ENCODE data around the gene THOP1.
"Not testable (repeated sequence)": the region's sequence is repeated elsewhere in the genome, so short reads cannot be mapped to it uniquely, and the experiment has no call there.

The THOP1 gene

DNA sequence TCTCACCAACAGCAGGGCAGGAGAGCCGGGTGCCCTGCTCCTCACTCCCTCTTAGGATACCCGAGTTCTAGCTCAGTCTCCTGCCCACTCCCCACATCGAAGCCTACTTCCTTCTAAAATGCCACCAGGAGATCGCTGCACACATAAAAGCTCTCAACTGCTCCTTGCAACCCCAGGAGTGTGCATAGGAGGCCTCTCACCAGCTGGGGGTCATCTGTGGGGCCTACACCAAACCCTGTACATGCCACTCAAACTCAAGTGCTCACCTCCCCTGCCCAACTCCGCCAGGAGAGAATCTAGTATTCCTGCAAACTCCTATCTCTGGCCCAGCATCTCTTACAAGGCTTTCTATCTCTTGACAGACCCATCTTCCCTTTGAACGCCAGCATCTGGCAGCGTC, 5.0 kb upstream of the THOP1 start:
- no peak for DNase-seq

DNA sequence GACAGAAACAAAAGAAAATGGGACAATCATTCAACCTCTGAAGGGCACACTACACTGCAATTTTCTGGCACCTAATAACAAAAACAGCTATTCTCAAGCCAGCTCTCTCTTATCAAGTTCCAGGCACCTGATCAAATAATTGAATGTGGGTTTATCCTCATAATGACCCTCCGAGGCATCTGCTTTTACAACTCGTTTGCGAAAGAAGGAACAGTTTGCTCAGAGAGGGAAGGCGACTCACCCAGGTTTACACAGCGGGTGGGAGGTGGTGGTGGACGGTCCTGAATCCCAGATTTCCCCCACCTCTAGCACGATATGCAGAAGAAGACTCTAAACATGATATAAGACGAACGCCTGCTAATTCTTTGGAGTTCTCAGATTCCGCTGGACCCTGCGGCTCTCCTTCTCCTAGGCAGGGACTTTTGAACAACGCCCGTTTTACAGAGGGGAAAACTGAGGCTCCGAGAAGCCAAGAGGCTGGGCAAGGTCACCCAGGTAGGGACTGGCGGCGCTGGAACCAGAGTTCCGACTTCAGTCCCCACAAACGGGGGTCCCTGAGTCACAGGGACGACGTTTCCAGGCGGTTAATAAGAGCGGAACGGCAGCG, 2.9 kb upstream of the THOP1 start:
- DNase-seq = no peak

DNA sequence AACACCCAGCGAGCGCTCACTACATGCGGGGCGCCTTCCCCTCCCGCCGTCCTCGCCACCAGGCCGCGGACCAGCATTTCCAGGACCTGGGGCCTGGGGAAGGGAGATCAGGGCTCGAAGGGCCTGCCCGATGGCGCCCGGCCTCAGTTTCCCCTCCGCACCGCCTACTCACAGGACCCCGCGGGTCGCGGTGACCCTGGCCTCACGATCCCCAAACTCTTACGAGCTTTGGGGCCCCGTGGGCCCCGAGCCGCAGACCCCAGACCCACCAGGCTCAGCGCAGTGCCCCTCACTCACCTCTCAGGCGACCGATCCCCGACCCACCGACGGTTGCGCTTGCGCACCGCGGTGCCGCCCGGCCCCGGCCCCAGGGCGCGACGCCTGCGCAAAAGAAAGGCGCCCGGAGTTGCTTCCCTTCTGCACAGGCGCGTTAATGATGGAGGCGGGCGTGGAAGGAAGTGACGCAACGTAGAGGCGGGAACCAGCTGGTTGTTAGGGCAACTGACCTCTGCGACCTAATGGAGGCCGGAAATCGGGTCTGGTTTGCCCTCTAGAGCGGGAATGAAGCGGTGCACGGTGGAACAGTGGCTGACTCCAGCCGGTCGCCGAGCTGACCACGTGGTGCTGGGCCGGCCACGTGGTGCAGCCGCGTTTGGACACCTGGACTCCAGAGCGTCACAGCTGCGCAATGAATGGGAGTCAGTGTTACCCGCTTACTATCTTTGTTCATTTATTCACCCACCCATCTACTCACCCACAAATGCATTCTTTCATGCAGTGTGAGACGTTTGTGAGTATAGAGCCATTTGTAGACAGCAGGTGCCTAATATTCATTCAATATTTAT, 2.1 kb upstream of the THOP1 start, which contains the start of gene SGTA:
SGTA (minus strand) TSS at position 338 of the 845 bp plus-strand sequence. CDS start 14,205 bp downstream, outside the sequence.
- peak; percentile 76 to 99 (median 98) for DNase-seq

DNA sequence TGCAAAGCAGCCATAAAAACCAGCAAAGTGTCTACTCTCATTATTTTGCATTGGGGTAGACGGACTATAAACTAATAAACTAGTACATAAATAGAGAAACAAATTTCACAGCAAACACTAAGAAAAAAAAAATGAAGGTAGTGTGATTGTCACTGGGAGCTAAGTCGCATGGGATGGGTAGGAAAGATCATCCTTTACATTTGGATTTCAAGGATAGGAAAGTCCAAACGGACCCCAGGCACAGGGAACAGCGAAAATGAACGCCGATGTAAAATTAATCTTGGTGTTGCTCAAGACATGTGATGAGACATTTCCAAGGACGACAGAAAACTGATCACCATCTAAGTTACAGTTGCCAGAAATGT, 1.5 kb upstream of the THOP1 start:
- no peak for DNase-seq

DNA sequence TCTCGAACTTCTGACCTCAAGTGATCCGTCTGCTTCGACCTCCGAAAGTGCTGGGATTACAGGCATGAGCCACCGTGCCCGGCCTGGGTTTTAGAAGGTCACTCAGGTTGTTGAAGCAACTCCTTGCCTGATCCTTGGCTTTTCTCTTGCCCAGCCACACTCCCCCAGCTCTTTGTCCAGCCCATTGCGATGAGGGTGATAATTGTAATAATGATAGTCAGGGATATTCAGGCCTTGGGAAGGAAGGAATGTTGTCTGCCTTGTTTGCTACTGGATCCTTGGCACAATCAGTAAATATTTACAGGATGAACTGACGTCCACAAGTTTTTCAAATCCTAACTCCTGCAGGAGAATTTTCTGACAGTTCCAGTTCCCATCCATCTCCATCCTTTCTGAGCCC, 1.8 kb downstream of the THOP1 start:
- DNase-seq = no peak

DNA sequence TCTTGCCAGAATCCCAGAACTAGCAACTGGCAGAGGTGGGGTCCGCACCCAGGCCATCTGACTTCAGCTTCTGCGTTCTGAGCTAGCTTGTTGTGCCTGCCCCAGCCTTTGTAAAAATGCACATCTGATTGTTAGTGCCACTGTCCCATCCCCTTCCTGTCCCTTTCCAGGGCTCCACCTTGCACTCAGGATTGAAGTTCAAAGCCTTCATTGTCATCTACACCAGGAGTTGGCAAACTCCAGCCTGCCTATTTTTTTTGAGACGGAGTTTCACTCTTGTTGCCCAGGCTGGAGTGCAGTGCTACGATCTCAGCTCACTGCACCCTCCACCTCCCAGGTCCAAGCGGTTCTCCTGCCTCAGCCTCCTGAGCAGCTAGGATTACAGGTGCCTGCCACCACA, 2.9 kb downstream of the THOP1 start:
- no peak for DNase-seq

DNA sequence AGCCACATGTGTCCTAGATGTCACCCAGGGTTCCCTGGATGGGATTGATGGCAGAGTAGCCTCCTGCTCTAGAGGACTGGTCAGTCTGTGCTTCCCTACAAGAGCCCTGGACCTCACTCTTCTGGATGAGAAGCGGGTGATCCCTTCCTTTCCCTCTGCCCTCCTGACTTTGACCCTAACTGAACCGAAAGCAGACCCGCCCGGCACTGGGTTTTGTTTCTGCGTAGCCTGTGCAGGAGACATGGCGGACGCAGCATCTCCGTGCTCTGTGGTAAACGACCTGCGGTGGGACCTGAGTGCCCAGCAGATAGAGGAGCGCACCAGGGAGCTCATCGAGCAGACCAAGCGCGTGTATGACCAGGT, 4.9 kb downstream of the THOP1 start:
- DNase-seq = no peak

DNA sequence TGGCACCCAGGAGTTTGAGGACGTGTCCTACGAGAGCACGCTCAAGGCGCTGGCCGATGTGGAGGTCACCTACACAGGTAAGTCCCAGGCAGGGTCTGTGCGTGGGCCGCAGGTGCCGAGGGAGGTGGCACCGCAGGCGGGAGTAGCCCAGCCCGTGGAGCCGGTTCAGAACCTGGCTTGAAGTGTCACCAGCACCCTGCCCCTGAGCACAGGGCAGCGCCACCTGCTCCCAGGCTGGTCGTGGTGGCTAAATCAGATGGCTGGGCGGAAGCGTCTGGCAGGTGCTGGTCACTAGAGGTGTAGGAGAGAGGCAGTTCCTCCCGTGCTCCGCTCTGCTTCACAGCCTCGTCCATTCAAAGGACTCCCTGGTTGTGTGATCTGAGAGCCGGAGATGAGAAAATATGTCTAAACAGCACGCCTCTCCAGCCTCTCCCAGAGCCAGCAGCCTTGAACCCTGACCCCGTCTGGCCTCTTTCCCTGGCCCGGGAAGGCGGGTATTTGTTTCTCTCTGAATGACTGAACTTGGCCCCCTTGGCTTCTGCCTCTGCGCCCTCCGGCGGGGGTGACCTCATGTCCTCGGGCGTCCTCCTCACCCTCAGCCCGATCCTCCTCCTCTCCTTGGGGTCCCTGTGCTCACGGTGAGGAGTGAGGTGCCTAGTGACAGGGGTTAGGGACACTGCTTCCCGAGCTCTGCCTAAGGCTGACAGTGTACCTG, 5.4 kb downstream of the THOP1 start:
- DNase-seq = no peak

DNA sequence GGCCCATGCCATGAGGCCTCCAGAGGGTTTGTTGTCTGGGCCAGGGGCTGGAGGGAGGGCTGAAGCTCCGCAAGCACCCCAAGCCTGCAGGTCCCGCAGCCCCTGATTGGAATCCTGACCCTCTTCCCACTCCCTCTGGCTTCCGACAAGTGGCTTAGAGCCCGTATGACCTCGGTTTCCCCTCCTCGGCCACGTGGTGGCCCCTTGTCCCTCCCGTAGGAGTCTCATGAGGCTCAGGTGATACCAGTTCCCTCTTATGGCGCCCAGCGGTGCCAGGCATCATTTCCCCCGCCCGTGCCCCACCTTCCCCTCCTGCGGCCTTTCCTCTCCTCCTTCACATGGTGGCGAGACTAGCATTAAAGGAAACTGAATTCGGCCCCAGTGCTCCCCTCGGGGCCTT, 6.1 kb downstream of the THOP1 start:
- no peak for DNase-seq

DNA sequence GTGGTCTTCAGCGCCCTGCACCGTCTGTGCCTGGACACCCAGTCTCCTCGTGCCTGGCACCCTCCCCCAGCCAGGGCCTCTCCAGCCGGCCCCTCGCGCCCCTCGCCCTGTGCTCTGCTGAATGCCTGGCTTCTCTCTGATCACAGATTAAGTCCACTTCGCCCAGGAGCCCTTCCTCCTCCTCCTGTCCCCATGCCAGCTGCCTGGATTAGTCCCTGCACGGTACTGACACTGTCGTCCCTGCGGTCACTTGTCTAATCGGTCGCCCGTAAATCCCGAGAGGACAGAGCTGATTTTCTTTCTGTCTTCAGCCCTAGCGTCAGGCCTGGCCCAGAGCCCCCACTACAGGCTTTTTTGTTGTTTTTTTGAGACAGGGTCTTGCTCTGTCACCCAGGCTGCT, 6.6 kb downstream of the THOP1 start:
- no peak for DNase-seq

DNA sequence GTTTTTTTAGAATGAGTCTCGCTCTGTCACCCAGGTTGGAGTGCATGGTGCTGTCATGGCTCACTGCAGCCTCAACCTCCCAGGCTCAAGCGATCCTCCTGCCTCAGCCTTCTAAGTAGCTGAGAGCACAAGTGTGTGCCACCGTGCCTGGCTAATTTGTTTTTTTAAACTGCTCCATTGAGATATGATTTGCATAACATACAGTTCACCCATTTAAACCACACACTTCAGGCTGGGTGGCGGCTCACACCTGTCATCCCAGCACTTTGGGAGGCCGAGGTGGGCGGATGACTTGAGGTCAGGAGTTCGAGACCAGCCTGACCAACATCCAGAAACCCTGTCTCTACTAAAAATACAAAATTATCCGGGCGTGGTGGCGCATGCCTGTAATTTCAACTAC, 7.4 kb downstream of the THOP1 start:
- DNase-seq = not testable (repeated sequence)

DNA sequence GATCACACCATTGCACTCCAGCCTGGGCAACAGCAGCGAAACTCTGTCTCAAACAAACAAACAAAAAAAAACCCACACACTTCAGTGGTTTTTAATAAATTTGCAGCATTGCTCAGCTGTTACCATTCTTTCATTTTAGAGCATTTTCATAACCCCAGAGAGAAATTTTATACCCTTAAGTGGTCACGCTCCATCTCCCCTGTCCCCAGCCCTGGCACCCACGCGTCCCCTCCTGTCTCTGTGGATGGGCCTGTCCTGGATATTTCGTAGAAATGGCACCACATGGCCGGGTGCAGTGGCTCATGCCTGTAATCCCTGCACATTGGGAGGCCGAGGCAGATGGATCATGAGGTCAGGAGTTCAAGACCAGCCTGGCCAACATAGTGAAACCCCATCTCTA, 7.8 kb downstream of the THOP1 start:
- DNase-seq = no peak

DNA sequence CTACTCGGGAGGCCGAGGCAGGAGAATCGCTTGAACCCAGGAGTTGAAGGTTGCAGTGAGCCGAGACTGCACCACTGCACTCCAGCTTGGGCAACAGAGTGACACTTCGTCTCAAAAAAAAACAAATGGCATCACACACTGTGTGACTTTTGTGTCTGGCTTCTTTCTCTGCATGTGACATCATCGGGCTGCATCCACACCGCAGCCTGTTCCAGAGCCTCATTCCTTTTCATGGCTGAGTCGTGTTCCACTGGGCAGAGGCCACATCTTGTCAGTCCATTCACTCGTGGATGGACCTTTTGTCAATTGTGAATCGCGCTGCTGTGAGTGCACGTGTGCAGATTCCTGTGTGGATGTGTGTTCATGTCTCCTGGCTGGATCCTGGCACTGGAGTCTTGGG, 8.3 kb downstream of the THOP1 start:
- no peak for DNase-seq

DNA sequence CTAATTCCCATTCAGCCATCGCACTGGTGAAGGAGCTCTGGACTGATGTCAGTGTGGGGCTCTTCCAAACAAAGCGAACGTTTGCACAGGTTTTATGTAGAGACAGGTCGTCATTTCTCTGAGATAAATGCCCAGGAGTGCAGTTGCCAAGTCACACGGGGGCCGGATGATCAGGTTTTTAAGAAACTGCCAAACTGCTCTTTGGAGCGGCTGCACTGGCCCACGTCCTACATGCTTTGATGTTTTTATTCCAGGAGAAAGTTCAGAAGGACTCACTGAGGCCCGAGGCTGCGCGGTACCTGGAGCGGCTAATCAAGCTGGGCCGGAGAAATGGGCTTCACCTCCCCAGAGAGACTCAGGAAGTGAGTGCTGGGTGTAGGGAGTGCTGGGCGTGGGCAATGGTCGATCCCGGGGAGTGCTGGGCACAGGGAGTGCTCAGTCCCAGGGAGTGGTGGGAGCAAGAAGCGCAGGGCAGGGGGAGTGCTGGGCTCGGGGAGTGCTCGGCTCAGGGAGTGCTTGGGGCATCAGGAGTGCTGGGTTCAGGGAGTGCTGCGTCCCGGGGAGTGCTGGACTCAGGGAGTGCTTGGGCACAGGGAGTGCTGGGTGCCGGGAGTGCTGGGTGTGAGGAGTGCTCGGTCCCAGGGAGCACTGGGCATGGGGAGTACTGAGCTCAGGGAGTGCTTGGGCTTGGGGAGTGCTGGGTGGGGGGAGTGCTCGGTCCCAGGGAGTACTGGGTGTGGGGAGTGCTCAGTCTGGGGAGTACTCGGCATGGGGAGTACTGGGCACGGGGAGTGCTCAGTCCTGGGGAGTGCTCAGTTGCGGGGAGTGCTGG, 10.7 kb downstream of the THOP1 start:
- DNase-seq = no peak

DNA sequence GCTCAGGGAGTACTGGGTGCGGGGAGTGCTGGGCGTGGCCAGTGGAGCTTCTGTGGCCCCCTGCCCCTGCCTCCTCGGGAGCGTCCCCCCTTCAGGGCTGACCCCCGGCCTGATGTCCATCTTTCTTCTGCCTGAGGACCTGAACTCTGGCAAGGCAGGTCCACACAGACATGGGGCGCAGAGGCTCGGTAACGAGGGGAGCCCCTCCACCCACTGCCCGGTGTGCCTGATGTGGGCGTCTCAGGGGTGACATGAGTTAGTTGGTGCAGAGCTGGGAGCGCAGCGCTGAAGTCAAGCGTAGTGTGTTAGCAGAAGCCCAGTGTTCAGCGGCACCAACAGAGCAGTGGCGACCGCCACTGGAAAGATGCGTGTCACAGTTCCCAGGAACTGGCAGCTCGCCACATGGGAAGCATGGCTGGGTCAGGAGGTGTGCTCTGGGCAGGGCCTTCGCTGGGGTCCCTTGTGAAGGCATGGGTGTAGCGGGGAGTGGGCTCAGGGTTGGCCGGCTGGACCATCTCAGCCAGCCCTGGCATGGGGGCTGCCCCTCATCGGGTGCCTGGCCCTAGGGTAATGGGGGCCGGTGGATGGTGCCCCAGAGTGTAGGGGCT, 11.5 kb downstream of the THOP1 start:
- peak in 1 of 56 donors; percentile 9 for DNase-seq

DNA sequence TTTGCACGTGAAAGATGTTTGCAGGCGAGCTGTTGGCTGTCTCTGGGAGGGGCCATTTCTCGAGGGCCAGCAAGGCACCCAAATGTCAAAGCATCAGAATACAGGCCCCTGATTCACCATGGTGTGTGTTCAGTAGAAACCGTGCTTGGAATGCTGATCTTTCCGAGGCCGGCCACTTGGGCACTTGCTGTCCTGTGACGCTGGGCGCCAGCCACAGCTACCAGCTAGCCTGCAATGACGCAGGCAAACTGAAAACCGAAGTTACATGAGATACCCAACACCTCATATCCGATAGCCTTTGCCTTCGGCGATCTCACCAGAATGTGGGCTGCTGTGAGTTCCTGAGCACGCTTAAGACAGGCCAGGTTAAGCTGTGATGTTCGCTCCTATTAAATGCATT, 12.0 kb downstream of the THOP1 start:
- DNase-seq = peak in 4 of 56 donors; percentile 6 to 25 (median 14)

DNA sequence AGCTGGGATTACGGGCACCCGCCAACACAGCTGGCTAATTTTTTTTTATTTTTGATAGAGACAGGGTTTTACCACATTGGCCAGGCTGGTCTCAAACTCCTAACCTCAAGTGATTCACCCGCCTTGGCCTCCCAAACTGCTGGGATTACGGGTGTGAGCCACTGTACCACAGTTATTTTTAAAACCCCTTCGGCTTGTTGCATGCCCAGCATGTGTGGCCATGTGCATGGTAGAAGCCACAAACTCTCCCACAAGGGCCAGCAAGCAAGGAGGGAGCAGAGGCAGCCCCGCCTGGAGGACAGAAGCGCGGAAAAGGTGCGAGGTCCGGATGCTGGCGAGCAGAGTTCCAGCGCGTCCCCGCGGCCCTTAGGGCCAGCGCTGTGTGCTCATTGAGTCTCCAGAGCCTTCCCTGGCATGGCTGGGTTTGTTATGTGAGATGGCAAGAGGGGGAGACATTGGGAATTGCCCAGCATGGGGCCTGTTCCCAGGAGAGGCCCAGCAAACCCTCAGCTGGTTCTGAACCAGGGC, 12.9 kb downstream of the THOP1 start:
- DNase-seq = no peak

DNA sequence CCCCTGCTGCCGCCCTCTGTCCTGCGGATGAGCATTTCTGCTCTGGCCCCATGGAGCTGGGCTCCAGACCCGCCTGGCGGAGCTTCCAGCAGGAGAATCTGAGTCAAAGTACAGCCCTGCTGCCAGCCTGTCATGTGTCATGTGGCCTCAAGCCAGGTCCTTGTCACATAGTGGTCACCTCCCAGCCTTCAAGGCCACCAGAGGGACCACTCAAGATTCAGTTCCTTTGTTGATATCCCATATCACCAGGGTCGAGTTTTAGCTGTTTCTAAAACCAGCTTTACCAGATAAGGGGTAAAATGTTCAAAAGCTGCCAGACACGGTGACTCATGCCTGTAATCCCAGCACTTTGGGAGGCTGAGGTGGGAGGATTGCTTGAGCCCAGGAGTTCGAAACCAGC, 13.4 kb downstream of the THOP1 start:
- DNase-seq = peak in 1 of 56 donors; percentile 26

DNA sequence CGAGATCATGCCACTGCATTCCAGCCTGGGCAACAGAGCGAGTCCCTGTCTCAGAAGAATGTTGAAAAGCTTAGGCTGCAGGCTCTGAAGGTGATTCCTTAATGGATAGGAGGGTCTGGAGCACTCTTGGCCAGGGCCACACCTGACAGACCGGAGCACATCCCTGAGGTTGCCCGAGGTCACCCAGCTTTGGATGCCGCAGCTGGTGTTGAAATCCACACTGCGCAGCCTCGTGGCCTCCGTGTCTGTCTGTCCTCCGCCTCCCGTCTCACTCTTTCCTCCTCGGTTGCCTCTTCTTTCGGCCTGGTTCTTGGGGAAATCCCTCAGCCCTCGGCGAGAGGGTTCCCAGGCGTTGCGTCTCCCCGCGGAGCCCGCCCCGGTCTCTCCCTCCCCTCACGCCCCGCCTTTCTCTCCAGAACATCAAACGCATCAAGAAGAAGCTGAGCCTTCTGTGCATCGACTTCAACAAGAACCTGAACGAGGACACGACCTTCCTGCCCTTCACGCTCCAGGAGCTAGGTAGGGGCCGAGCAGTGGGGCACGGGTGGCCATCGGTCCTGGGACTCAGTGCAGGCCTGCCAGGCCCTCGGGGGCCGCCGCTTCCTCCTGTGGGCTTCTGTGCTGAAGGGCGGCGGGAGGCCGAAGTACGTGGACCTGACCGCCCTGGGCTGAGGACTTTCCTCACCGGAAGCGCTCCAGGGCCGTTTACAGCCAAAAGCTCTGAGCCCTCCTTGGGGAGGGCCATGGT, 14.1 kb downstream of the THOP1 start:
- DNase-seq = no peak

DNA sequence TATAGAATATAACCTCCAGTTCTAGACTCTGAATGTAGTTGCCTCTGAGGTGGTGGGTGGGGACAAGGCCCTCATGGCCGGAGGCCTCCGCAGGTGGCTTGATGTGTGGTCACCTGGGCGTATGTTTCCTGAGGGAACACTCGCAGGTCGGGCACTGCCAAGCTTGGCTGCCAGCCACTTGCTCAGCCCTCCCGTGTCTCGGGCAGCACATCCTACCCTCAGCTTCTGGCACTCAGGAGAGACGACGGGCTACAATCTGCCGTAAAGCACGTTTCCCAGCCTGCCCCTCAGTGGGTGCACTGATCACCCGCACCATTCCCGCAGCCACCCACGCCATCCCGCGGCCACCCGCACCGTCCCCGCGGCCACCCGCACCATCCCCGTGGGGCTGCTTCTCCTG, 15.2 kb downstream of the THOP1 start:
- DNase-seq = no peak

Data from amygdala (tissue), 56 donors.